Cerebellar nuclear complex (tissue), 1 donor: ENCODE measurements around the gene GPR63.

ENCODE experiments used
- DNase-seq, 2 experiments: peaks; one replicate each; lab custom pipeline; 2025; lab: John Stamatoyannopoulos, UW

The GPR63 gene

GRCh38 chr6:96760153-96760687 is 77.1 kb downstream of the GPR63 start:
- no peak for DNase-seq

- no peak for DNase-seq
These were observed 82.2 kb downstream of the GPR63 start for GRCh38 chr6:96755096-96755495.

DNA sequence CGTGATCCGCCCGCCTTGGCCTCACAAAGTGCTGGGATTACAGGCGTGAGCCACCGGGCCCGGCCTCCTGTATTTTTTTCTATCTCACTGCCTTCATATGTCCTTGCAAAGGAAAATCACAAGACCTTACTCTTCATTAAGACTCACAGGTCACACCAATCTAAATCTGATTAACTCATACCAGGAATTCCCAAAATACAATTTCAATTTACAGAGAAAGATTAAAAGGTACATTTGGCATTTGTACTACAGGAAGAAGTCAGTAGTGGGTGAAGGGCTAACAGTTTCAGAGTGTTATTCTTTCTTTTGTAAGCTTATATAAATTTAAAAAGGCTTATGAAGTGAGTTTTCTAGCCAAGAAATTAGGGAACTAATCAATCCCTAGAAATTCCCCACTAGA is 87.4 kb downstream of the GPR63 start:
- no peak for DNase-seq
